ENCODE data around the gene FGF1.

The FGF1 gene

DNA sequence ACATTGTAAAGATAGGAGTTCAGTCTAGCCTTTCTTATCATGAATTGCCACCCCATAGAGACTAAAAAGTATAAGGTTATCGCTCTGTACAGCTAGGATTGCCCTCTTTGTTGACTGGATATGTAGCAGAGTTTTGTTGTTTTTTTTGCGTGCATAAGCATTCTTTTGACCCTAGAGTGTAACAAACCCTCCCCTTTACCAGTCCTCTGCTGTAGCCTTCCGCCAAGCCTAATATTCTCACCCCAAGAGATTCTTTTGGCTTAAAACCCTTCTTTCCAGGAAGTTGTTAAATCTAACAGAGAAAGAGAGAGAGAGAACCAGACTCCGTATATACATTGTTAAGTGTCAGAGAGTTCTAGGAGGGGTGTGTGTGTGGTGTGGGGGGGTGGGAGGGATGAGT is 113.9 kb downstream of the FGF1 start:
- TF ChIP-seq, protein P1, sequence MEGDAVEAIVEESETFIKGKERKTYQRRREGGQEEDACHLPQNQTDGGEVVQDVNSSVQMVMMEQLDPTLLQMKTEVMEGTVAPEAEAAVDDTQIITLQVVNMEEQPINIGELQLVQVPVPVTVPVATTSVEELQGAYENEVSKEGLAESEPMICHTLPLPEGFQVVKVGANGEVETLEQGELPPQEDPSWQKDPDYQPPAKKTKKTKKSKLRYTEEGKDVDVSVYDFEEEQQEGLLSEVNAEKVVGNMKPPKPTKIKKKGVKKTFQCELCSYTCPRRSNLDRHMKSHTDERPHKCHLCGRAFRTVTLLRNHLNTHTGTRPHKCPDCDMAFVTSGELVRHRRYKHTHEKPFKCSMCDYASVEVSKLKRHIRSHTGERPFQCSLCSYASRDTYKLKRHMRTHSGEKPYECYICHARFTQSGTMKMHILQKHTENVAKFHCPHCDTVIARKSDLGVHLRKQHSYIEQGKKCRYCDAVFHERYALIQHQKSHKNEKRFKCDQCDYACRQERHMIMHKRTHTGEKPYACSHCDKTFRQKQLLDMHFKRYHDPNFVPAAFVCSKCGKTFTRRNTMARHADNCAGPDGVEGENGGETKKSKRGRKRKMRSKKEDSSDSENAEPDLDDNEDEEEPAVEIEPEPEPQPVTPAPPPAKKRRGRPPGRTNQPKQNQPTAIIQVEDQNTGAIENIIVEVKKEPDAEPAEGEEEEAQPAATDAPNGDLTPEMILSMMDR (IDR thresholded peaks at IDR 0.05; ENCODE audit: borderline replicate concordance, control extremely low read depth, extremely low read depth, insufficient read depth, missing control alignments): no peak
- in situ Hi-C loops (cut with MboI; ENCODE audit: low sequenced_read_pairs, unreplicated experiment): loop anchor here (25.0 kb wide), 2 partner anchors 410 to 585 kb away; no protein-coding TSS in a partner anchor
- no peak for DNase-seq (ENCODE audit: low spot score)

GRCh38 chr5:142571371-142571770 is 114.5 kb downstream of the FGF1 start:
- in situ Hi-C loops (cut with MboI; ENCODE audit: low sequenced_read_pairs, unreplicated experiment): loop anchor here (25.0 kb wide), 2 partner anchors 409 to 584 kb away; no protein-coding TSS in a partner anchor
- DNase-seq (ENCODE audit: low spot score): no peak

DNA sequence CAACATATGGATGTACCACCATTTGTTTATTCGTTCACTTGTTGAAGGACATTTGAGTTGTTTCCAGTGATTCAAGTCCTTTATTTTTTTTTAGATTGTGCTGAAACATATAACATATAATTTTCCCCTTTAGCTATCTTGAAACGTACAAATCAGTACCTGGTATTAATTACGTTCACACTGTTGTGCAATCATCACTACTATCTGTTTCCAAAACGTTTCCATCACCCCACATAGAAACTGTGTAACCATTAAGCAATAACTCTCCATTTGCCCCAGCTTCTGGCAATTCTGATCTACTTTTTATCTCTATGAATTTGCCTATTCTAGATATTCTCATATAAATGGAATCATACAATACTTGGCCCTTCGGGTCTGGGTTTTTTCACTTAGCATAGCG is 116.0 kb downstream of the FGF1 start:
- in situ Hi-C loops (cut with MboI; ENCODE audit: low sequenced_read_pairs, unreplicated experiment): loop anchor here (25.0 kb wide), 2 partner anchors 408 to 583 kb away; no protein-coding TSS in a partner anchor

More at GRCh38 chr5:142571371-142571770, 114.5 kb downstream of the FGF1 start:
- TF ChIP-seq, protein P1 (IDR thresholded peaks at IDR 0.05; ENCODE audit: borderline replicate concordance, control extremely low read depth, extremely low read depth, insufficient read depth, missing control alignments): no peak

DNA sequence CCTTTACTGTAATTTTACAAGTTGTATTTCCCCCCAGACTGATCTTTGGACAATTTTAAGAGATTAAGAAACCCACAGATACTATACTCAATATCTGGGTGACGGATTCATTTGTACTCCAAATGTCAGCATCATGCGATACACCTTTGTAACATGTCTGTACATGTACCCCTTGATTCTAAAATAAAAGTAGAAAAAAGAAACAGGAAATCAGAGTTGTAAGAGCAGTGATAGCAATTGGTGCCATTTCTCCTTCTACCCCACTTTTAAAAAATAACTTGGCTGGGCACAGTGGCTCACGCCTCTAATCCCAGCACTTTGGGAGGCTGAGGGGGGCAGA is 116.9 kb downstream of the FGF1 start:
- no peak for DNase-seq (ENCODE audit: low spot score)
- in situ Hi-C loops (cut with MboI; ENCODE audit: low sequenced_read_pairs, unreplicated experiment): loop anchor here (25.0 kb wide), 2 partner anchors 407 to 582 kb away; no protein-coding TSS in a partner anchor
- TF ChIP-seq, protein P1 (IDR thresholded peaks at IDR 0.05; ENCODE audit: borderline replicate concordance, control extremely low read depth, extremely low read depth, insufficient read depth, missing control alignments): no peak

More for the DNA sequence above, 116.0 kb downstream of the FGF1 start:
- no peak for DNase-seq (ENCODE audit: low spot score)
- TF ChIP-seq, protein P1 (IDR thresholded peaks at IDR 0.05; ENCODE audit: borderline replicate concordance, control extremely low read depth, extremely low read depth, insufficient read depth, missing control alignments): no peak

DNA sequence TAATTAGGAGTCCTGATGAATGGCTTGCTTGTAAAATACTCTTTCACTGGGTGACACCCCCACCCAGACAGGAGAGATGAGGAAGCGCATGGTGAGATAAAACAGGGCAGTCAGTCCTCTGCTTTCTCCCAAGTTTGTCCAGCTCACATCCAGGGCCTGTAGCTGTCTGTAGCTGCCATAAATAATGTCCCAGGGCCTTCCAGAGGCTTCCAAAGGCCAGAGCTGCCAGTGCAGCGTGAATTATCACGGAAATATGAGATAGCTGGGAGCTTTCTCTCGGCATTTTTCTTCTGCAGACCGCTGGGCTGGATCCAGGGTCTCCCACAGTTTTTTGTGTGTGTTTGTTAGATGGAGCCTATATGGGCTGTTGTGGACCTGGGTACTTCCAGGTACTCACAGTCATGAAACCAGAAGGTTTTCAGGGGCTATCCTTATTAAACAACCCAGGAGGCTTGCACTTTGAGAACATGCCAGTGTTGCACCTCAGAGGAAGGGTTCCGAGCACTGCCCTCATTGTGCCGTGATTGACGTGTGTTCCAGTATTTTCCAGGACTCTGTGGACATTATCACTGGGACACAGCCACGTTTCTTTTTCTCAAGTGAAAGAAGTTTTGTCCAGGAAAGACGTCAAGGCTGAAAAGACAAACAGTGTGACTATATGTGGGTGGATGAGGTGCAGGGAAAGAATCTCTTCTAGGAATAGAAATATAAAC is 117.5 kb downstream of the FGF1 start:
- TF ChIP-seq, protein P1 (IDR thresholded peaks at IDR 0.05; ENCODE audit: borderline replicate concordance, control extremely low read depth, extremely low read depth, insufficient read depth, missing control alignments): no peak
- in situ Hi-C loops (cut with MboI; ENCODE audit: low sequenced_read_pairs, unreplicated experiment): loop anchor here (25.0 kb wide), 2 partner anchors 406 to 581 kb away; no protein-coding TSS in a partner anchor
- no peak for DNase-seq (ENCODE audit: low spot score)

- in situ Hi-C loops (cut with MboI; ENCODE audit: low sequenced_read_pairs, unreplicated experiment): loop anchor here (25.0 kb wide), 2 partner anchors 399 to 574 kb away; no protein-coding TSS in a partner anchor
- TF ChIP-seq, protein P1 (IDR thresholded peaks at IDR 0.05; ENCODE audit: borderline replicate concordance, control extremely low read depth, extremely low read depth, insufficient read depth, missing control alignments): no peak
- DNase-seq (ENCODE audit: low spot score): no peak
These were observed 124.3 kb downstream of the FGF1 start for GRCh38 chr5:142561486-142562097.

Data from GM13976 (cell line).